A673 (cell line): ENCODE results near the gene LDB2.

ENCODE experiments used
- CTCF ChIP-seq: fragments of 300-800, 200-600 bp; sonication (generic); conservative IDR thresholded peaks from 2 replicates; pipeline ENCODE4 v1.5.1; 2017; ENCODE audit warnings: low read depth, mild to moderate bottlenecking, antibody characterized with exemption, low read length, moderate library complexity, mixed read lengths
- EZH2 ChIP-seq: fragments of 200-600 bp; sonication (generic); IDR thresholded peaks from 2 replicates; pipeline ENCODE4 v1.6.1; 2017; ENCODE audit warnings: borderline replicate concordance, low read depth, mild to moderate bottlenecking, mixed read lengths, antibody characterized with exemption, low read length; ENCODE audit not compliant: poor library complexity, severe bottlenecking

GRCh38 chr4:16833722-16834121, 64.7 kb downstream of the LDB2 start:
- TF ChIP-seq EZH2 (no peak), CTCF (no peak)
